GM19035 (cell line): ENCODE measurements around the gene ANKRD36.
"Not testable (repeated sequence)": the region's sequence is repeated elsewhere in the genome, so short reads cannot be mapped to it uniquely, and the experiment has no call there.

Experiments used
- ATAC-seq: cut with Tn5 transposase; IDR thresholded peaks from one replicate; pipeline ENCODE4 v1.9.1; 2021; ENCODE audit not compliant: unreplicated experiment

The ANKRD36 gene

GRCh38 chr2:97113050-97113881, at the start of gene ANKRD36:
ANKRD36 (plus strand) TSS chr2:97113153; CDS start chr2:97113740, 587 bp downstream.
- peak; percentile 95 for ATAC-seq

- ATAC-seq, result not testable (repeated sequence)
These were observed 46.9 kb upstream of the ANKRD36 start for GRCh38 chr2:97066030-97066429.

- no peak for ATAC-seq
These were observed 45.5 kb upstream of the ANKRD36 start for GRCh38 chr2:97067279-97068004.

- no peak for ATAC-seq
These were observed 44.9 kb upstream of the ANKRD36 start for GRCh38 chr2:97068074-97068473.

GRCh38 chr2:97068722-97069121, 44.2 kb upstream of the ANKRD36 start:
- ATAC-seq, result not testable (repeated sequence)

GRCh38 chr2:97070915-97071314, 42.0 kb upstream of the ANKRD36 start:
- ATAC-seq, result not testable (repeated sequence)

- ATAC-seq, result not testable (repeated sequence)
These were observed 35.7 kb upstream of the ANKRD36 start for GRCh38 chr2:97077213-97077612.

- ATAC-seq, result not testable (repeated sequence)
These were observed 32.1 kb upstream of the ANKRD36 start for GRCh38 chr2:97080855-97081254.

GRCh38 chr2:97082206-97082605, 30.7 kb upstream of the ANKRD36 start:
- not testable (repeated sequence) for ATAC-seq

- ATAC-seq, result not testable (repeated sequence)
These were observed 29.4 kb upstream of the ANKRD36 start for GRCh38 chr2:97083516-97083915.

- not testable (repeated sequence) for ATAC-seq
These were observed 27.9 kb upstream of the ANKRD36 start for GRCh38 chr2:97085093-97085492.

GRCh38 chr2:97088706-97089105, 24.2 kb upstream of the ANKRD36 start:
- not testable (repeated sequence) for ATAC-seq

GRCh38 chr2:97092946-97093345, 20.0 kb upstream of the ANKRD36 start:
- ATAC-seq, result not testable (repeated sequence)

- not testable (repeated sequence) for ATAC-seq
These were observed 18.8 kb upstream of the ANKRD36 start for GRCh38 chr2:97093983-97094771.

- peak; percentile 91 for ATAC-seq
These were observed 18.0 kb upstream of the ANKRD36 start, which contains the start of gene FAHD2B for GRCh38 chr2:97094772-97095611. FAHD2B (minus strand) TSS chr2:97094882; CDS start chr2:97091706, 3,176 bp downstream.

GRCh38 chr2:97095661-97096060, 17.3 kb upstream of the ANKRD36 start:
- ATAC-seq, result no peak

GRCh38 chr2:97098786-97099372, 14.1 kb upstream of the ANKRD36 start:
- not testable (repeated sequence) for ATAC-seq

- not testable (repeated sequence) for ATAC-seq
These were observed 6.1 kb upstream of the ANKRD36 start for GRCh38 chr2:97106878-97107277.

GRCh38 chr2:97111246-97111645, 1.7 kb upstream of the ANKRD36 start:
- not testable (repeated sequence) for ATAC-seq
